Type B pancreatic cell (in vitro differentiated cells): ENCODE results near the gene PIWIL1. TPM values are rescaled to one million over a fixed set of nuclear protein-coding genes. Genes with fewer than 3 reads are reported as not detected.

Experiments
- DNase-seq: peaks from one replicate; pipeline ENCODE4 v3.0.0; 2021; ENCODE audit warnings: mixed read lengths; ENCODE audit not compliant: unreplicated experiment; ENCODE audit errors: extremely low spot score
- H3K27ac Mint-ChIP-seq: 2 replicates; pipeline ENCODE4 v1.8.0; 2021; ENCODE audit warnings: mild to moderate bottlenecking, mixed read lengths
- H3K27me3 Mint-ChIP-seq: 2 replicates; pipeline ENCODE4 v1.8.0; 2021; ENCODE audit warnings: mixed read lengths
- H3K36me3 Mint-ChIP-seq: 2 replicates; pipeline ENCODE4 v1.8.0; 2021; ENCODE audit warnings: mixed read lengths
- H3K4me1 Mint-ChIP-seq: one replicate; pipeline ENCODE4 v1.8.0; 2021; ENCODE audit warnings: mixed read lengths; ENCODE audit not compliant: unreplicated experiment
- H3K4me3 Mint-ChIP-seq: 2 replicates; pipeline ENCODE4 v1.8.0; 2021; ENCODE audit warnings: mild to moderate bottlenecking, mixed read lengths
- H3K9me3 Mint-ChIP-seq: 2 replicates; pipeline ENCODE4 v1.8.0; 2021; ENCODE audit warnings: mixed read lengths
- CTCF ChIP-seq: fragments of 200-600 bp; sonication (generic); conservative IDR thresholded peaks from 2 replicates; pipeline ENCODE4 v1.5.0; 2021; ENCODE audit warnings: antibody characterized with exemption, mild to moderate bottlenecking
- total RNA-seq: library from RNA; stranded (reverse); gene quantifications from 2 replicates; pipeline ENCODE4 v1.2.1, GENCODE V29; 2021; ENCODE audit warnings: low replicate concordance

The PIWIL1 gene
- total RNA-seq, 1 donor from 2014 or later: not detected

GRCh38 chr12:130336723-130337487 lies 782 bp upstream of the PIWIL1 start:
- H3K36me3 Mint-ChIP-seq: no peaks in the 10 kb centered on the region
- H3K9me3 Mint-ChIP-seq: no peaks in the 10 kb centered on the region
- H3K4me3 Mint-ChIP-seq: no peak overlapping the region
- no peak for DNase-seq
- TF ChIP-seq CTCF: no peak
- peaks cover 37% of the 10 kb centered on the region for H3K27me3 Mint-ChIP-seq
- no peak overlapping the region for H3K27ac Mint-ChIP-seq
- H3K4me1 Mint-ChIP-seq: no peaks in the 10 kb centered on the region

DNA sequence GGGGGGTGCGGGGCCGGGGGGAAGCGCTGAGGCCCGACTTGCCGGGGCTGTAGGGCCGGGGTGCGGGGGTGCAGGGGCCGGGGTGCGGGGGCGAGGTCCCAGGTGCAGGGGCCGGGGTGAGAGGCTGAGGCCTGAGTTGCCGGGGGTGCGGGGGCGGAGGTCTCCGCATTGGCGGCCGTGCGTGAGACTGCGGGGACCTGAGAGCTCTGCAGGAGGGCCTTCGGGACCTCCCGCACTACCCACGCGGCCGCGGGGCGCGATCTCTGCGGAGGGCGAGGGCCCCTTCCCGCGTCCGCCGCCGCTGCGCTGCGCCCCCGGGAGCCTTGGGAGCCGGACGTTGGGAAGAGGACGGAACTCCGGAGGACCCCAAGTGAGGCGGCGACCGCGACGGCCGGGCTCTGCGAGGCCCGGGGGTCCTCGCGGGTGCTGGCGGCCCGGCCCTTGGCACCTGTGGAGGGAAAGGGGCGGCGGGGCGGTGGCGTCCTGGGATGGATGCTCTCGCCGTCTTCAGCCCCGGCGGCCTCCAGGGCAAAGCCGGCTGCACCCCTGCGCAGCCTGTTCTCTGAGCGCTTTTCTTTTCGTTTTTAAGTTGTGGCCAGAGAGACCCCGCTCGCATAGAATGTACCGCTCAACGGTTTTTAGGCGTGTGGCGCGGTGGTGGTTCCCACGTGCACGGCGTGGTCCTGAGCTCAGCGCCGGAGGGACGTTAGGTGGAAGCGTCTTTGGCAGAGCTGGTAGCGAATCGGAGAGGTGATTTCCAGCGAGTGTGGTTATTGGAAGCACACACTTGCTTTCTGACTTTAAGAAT lies 1.3 kb downstream of the PIWIL1 start:
- Mint-ChIP-seq H3K27me3 (peaks cover 19% of the 10 kb centered on the region), H3K27ac (no peak overlapping the region), H3K9me3 (no peaks in the 10 kb centered on the region), H3K4me1 (no peaks in the 10 kb centered on the region), H3K4me3 (no peak overlapping the region), H3K36me3 (no peaks in the 10 kb centered on the region)
- DNase-seq: no peak
- TF ChIP-seq CTCF: no peak

DNA sequence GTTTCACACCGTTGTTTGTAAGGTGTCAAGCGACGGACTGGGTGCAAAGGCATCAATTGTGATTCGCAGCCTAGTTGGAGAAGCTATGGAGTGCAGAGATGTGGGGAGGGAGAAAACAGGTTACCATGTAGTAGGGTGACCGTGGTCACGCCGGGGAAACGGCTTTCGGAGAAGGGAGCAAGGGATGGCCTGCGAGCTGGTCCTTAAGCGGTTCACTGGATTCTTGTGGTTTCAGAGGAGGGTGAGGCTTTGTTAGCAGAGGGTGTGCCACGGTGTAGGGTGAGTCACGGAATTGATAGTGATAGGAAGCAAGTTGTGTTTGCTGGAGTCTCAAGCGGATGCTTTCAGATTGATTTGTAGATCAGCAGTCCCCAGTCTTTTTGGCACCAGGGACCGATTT lies 2.3 kb downstream of the PIWIL1 start:
- H3K4me3 Mint-ChIP-seq: no peak overlapping the region
- no peaks in the 10 kb centered on the region for H3K36me3 Mint-ChIP-seq
- DNase-seq: no peak
- H3K4me1 Mint-ChIP-seq: no peaks in the 10 kb centered on the region
- no peaks in the 10 kb centered on the region for H3K9me3 Mint-ChIP-seq
- TF ChIP-seq CTCF: no peak
- peaks cover 15% of the 10 kb centered on the region for H3K27me3 Mint-ChIP-seq
- H3K27ac Mint-ChIP-seq: peak overlapping the region; percentile 27

GRCh38 chr12:130342442-130342841 lies 4.8 kb downstream of the PIWIL1 start:
- Mint-ChIP-seq H3K27ac (no peak overlapping the region), H3K4me1 (no peaks in the 10 kb centered on the region), H3K4me3 (no peak overlapping the region), H3K36me3 (no peaks in the 10 kb centered on the region), H3K9me3 (no peaks in the 10 kb centered on the region), H3K27me3 (peaks cover 9% of the 10 kb centered on the region)
- no peak for DNase-seq
- no peak for TF ChIP-seq CTCF

DNA sequence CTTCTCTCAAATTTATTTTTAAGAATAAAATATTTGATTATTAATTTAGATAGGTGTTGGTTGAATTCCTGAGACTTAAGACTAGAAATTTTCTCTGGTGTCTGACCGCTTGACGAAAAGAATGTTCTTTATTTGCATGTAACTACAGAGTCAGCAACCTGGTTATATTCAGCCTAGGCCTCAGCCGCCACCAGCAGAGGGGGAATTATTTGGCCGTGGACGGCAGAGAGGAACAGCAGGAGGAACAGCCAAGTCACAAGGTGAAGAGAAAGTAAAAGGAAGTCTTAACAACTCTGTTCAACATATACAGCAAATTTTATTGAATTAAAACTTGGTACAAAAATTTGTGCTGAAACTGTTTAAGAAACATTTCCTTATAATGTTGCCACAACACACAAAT lies 5.2 kb downstream of the PIWIL1 start:
- Mint-ChIP-seq H3K36me3 (no peaks in the 10 kb centered on the region), H3K4me1 (no peaks in the 10 kb centered on the region), H3K27me3 (peaks cover 9% of the 10 kb centered on the region), H3K9me3 (no peaks in the 10 kb centered on the region), H3K4me3 (no peak overlapping the region), H3K27ac (no peak overlapping the region)
- no peak for DNase-seq
- no peak for TF ChIP-seq CTCF
